Osteocyte (in vitro differentiated cells): ENCODE measurements around the gene CCDC6. TPM values are rescaled to one million over a fixed set of nuclear protein-coding genes. Genes with fewer than 3 reads are reported as not detected.

ENCODE experiments used
- DNase-seq: peaks from one replicate; pipeline ENCODE4 v3.0.0; 2021; ENCODE audit warnings: mixed read lengths; ENCODE audit not compliant: unreplicated experiment; ENCODE audit errors: extremely low spot score
- H3K27ac Mint-ChIP-seq: one replicate; pipeline ENCODE4 v1.8.0; 2021; ENCODE audit warnings: mild to moderate bottlenecking, mixed read lengths; ENCODE audit not compliant: unreplicated experiment
- H3K27me3 Mint-ChIP-seq: one replicate; pipeline ENCODE4 v1.8.0; 2021; ENCODE audit warnings: mixed read lengths; ENCODE audit not compliant: unreplicated experiment
- H3K36me3 Mint-ChIP-seq: one replicate; pipeline ENCODE4 v1.8.0; 2021; ENCODE audit warnings: mixed read lengths; ENCODE audit not compliant: unreplicated experiment
- H3K4me1 Mint-ChIP-seq: one replicate; pipeline ENCODE4 v1.8.0; 2021; ENCODE audit warnings: mixed read lengths; ENCODE audit not compliant: unreplicated experiment
- H3K4me3 Mint-ChIP-seq: one replicate; pipeline ENCODE4 v1.8.0; 2021; ENCODE audit warnings: mild to moderate bottlenecking, moderate library complexity, mixed read lengths; ENCODE audit not compliant: unreplicated experiment
- H3K9me3 Mint-ChIP-seq: one replicate; pipeline ENCODE4 v1.8.0; 2021; ENCODE audit warnings: mixed read lengths; ENCODE audit not compliant: unreplicated experiment
- total RNA-seq: library from RNA; stranded (reverse); gene quantifications from 2 replicates; pipeline ENCODE4 v1.2.1, GENCODE V29; 2021
- TF ChIP-seq, protein P1 (sequence below): fragments of 200-600 bp; sonication (generic); IDR thresholded peaks from 2 replicates; pipeline ENCODE4 v1.5.0; 2021; ENCODE audit warnings: antibody characterized with exemption, mild to moderate bottlenecking, moderate library complexity

CCDC6 gene
- total RNA-seq, 1 donor from 2014 or later: 38.0 TPM

DNA sequence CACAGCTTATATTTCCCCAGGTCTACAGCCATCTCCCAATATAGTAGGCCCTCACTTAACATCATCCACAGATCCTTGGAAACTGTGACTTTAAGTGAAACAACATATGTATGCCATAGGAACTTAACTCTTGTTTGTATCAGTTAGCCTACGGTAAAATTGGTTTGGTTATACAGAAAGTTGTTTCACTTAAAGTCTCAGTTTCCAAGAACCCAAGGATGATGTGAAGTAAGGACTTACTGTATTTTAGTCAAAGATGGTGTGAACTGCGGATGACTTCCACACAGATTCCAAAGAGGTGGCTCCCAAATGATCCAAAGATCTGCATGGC, 96.7 kb downstream of the CCDC6 start:
- no peak overlapping the region for H3K27ac Mint-ChIP-seq
- peaks cover 11% of the 10 kb centered on the region for H3K4me1 Mint-ChIP-seq
- TF ChIP-seq, protein P1, sequence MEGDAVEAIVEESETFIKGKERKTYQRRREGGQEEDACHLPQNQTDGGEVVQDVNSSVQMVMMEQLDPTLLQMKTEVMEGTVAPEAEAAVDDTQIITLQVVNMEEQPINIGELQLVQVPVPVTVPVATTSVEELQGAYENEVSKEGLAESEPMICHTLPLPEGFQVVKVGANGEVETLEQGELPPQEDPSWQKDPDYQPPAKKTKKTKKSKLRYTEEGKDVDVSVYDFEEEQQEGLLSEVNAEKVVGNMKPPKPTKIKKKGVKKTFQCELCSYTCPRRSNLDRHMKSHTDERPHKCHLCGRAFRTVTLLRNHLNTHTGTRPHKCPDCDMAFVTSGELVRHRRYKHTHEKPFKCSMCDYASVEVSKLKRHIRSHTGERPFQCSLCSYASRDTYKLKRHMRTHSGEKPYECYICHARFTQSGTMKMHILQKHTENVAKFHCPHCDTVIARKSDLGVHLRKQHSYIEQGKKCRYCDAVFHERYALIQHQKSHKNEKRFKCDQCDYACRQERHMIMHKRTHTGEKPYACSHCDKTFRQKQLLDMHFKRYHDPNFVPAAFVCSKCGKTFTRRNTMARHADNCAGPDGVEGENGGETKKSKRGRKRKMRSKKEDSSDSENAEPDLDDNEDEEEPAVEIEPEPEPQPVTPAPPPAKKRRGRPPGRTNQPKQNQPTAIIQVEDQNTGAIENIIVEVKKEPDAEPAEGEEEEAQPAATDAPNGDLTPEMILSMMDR: no peak
- peaks cover 43% of the 10 kb centered on the region for H3K36me3 Mint-ChIP-seq
- DNase-seq: no peak
- H3K4me3 Mint-ChIP-seq: no peak overlapping the region
- H3K9me3 Mint-ChIP-seq: no peaks in the 10 kb centered on the region
- no peaks in the 10 kb centered on the region for H3K27me3 Mint-ChIP-seq

DNA sequence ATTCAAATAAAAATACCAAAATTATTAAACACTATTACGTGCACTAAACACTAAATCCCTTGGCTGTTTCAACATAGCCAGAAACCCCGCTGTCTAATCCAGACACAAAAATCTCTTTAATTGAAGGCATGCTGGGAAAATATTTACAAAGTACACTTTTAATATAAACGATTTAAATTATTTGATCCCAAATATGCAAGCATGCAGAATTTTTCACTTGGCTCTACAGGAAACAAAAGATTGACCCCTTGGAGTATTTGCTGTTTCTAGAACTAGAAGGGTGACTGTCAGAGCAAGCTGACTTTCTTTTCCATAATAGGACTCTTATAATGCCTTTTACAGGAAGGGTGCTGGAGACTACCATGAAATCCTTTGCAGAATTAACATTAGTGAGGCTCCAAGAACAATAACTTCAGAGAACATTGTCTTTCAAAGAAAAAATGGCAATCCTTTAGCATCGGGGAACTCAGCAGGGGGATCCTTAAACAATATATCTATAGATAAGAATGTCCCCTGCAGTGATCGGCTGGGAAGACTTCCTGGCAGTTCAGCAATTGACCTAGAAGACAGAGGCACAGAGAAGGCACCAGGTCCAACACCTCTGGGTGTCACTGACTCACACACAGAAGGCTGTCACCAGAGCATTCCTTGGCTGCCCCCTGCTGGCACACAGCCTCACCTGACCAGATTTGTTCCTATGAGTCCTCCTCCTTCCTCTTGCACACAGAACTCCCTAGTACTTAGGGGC, 97.3 kb downstream of the CCDC6 start:
- TF ChIP-seq, protein P1: peak; percentile 56
- Mint-ChIP-seq H3K27me3 (no peaks in the 10 kb centered on the region), H3K4me3 (no peak overlapping the region), H3K9me3 (no peaks in the 10 kb centered on the region), H3K27ac (no peak overlapping the region), H3K4me1 (peaks cover 11% of the 10 kb centered on the region), H3K36me3 (peaks cover 47% of the 10 kb centered on the region)
- DNase-seq: no peak

DNA sequence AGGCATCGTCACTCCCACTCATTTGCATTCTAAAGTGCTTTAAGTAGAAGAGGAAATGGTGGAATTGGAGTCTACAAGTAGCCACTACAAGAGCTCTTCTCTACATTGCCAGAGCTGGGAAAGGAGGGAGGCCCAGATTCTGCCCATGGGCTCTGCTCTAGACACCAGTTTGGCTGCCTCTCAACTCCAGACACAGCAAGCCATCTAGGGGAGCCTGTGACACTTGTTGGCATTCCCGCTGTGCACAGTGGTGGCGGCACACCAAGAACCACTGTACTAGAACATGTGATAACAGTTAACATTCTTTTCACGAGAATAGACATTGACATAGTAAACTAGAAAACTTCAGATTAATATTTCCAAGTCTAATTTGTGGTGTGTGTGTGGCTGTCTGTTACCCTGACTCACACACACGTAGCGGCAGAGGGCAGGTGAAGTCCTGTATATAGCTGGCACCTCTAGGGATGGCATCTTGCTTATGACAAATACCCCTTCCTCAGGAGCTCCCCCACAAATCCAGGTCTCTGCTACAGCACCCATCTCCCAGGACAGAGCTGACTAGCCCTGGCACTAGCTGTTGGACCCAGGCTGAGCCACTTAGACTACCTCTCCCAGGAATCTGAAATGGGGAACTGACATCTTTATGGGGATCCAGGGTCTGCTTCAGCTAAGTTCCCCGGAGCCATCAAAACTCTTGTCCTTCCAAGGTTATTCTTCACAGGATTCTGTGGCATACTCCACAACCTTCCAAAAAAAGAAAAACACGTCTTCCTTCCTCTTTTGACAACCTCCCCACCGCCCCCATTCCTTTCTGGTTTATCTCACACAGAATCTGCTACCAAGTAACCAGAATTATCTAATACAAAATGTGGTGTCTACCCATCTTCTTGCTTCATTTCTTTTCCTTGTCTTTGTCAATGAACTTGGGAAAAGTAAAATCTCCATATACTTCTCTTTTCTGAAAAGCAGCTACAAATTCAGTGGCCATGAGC, 98.4 kb downstream of the CCDC6 start:
- no peak for DNase-seq
- Mint-ChIP-seq H3K27ac (no peak overlapping the region), H3K36me3 (peaks cover 57% of the 10 kb centered on the region), H3K9me3 (no peaks in the 10 kb centered on the region), H3K4me3 (no peak overlapping the region), H3K27me3 (no peaks in the 10 kb centered on the region), H3K4me1 (peaks cover 11% of the 10 kb centered on the region)
- TF ChIP-seq, protein P1: no peak

DNA sequence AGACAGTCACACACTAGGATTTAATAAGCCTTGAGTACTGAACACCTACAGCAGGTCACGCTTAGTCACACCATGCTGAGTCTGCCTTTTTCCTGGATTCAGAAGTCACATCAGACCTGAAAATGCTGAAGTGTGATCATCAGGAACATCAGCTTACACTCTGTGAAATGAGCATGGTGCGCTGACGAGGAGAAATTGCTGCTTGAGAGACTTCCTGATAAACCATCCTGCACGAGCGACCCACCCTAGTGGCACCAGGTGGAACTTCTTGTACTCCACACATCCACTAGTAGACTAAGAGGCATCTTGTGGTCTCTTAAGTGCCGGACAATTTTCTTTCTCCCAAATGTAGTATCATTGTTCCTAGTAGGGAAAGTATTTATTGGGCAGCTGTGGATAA, 101.3 kb downstream of the CCDC6 start:
- H3K9me3 Mint-ChIP-seq: no peaks in the 10 kb centered on the region
- no peak overlapping the region for H3K27ac Mint-ChIP-seq
- DNase-seq: no peak
- TF ChIP-seq, protein P1: peak; percentile 38
- no peaks in the 10 kb centered on the region for H3K27me3 Mint-ChIP-seq
- H3K36me3 Mint-ChIP-seq: peaks cover 48% of the 10 kb centered on the region
- peaks cover 11% of the 10 kb centered on the region for H3K4me1 Mint-ChIP-seq
- H3K4me3 Mint-ChIP-seq: no peak overlapping the region

DNA sequence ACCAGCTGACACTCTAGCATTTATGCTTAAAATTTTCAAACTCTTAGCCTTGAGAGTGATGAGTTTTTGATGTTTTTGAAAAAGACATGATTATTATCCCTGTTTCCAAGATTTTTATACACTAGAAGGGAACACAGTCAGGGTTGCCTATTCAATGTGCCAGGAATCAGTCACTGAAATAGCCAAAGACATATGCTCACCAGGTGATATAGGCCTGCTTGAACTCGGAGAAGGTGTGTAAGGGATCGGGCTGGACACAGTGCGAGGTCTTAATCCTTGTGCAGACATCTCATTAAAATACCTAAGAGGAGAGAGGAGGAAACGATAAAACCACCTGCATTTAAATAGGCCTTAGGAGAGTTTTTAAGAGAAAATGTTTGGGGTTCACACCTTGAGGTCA, 102.1 kb downstream of the CCDC6 start:
- Mint-ChIP-seq H3K36me3 (peaks cover 50% of the 10 kb centered on the region), H3K4me3 (no peak overlapping the region), H3K27ac (no peak overlapping the region), H3K9me3 (no peaks in the 10 kb centered on the region), H3K27me3 (no peaks in the 10 kb centered on the region), H3K4me1 (peaks cover 8% of the 10 kb centered on the region)
- TF ChIP-seq, protein P1: no peak
- DNase-seq: no peak
